H9 (cell line): Measurements from ENCODE around the gene TLE5. TPM values are rescaled to one million over a fixed set of nuclear protein-coding genes. Genes with fewer than 3 reads are reported as not detected.

Experiments
- DNase-seq: peaks from one replicate; pipeline ENCODE4 v3.0.0-alpha.2; 2017
- H2AFZ ChIP-seq: one replicate; pipeline ENCODE4 v1.6.1; 2013; ENCODE audit warnings: mild to moderate bottlenecking, low read length, control low read depth, moderate library complexity
- H2AK5ac ChIP-seq: 2 replicates; pipeline ENCODE4 v1.6.1; 2013; ENCODE audit warnings: low read length, control low read depth, mixed read lengths; ENCODE audit not compliant: insufficient read length
- H2BK120ac ChIP-seq: one replicate; pipeline ENCODE4 v1.6.1; 2013; ENCODE audit warnings: low read depth, mild to moderate bottlenecking, low read length, control low read depth, inconsistent platforms; ENCODE audit not compliant: poor library complexity, severe bottlenecking
- H2BK12ac ChIP-seq: 2 replicates; pipeline ENCODE4 v1.6.1; 2013; ENCODE audit warnings: low read length, control low read depth, mixed read lengths, low read depth; ENCODE audit not compliant: insufficient read length
- H2BK15ac ChIP-seq: 2 replicates; pipeline ENCODE4 v1.6.1; 2013; ENCODE audit warnings: low read depth, low read length, control low read depth
- H2BK20ac ChIP-seq: one replicate; pipeline ENCODE4 v1.6.1; 2013; ENCODE audit warnings: low read depth, mild to moderate bottlenecking, low read length, control low read depth, inconsistent platforms; ENCODE audit not compliant: poor library complexity, severe bottlenecking
- H2BK5ac ChIP-seq: 2 replicates; pipeline ENCODE4 v1.6.1; 2013; ENCODE audit warnings: low read length, control low read depth, mixed read lengths; ENCODE audit not compliant: insufficient read length
- H3K14ac ChIP-seq: 2 replicates; pipeline ENCODE4 v1.6.1; 2013; ENCODE audit warnings: low read length, control low read depth; ENCODE audit not compliant: insufficient read depth
- H3K18ac ChIP-seq: 2 replicates; pipeline ENCODE4 v1.6.1; 2013; ENCODE audit warnings: low read depth, mild to moderate bottlenecking, mixed read lengths, low read length, control low read depth; ENCODE audit not compliant: insufficient read length
- H3K23ac ChIP-seq: 2 replicates; pipeline ENCODE4 v1.6.1; 2013; ENCODE audit warnings: low read length, control low read depth, mixed read lengths, low read depth; ENCODE audit not compliant: insufficient read length
- H3K23me2 ChIP-seq: 2 replicates; pipeline ENCODE4 v1.6.1; 2013; ENCODE audit warnings: low read depth, mild to moderate bottlenecking, mixed read lengths, low read length, control low read depth; ENCODE audit not compliant: insufficient read length, poor library complexity, severe bottlenecking
- H3K27ac ChIP-seq: 2 replicates; pipeline ENCODE4 v1.5.1; 2013; ENCODE audit warnings: low read length, control low read depth, mixed read lengths, low read depth; ENCODE audit not compliant: insufficient read length
- H3K27me3 ChIP-seq: 2 replicates; pipeline ENCODE4 v1.6.1; 2013; ENCODE audit warnings: low read length, control low read depth, inconsistent platforms; ENCODE audit not compliant: insufficient read depth
- H3K4ac ChIP-seq: 2 replicates; pipeline ENCODE4 v1.6.1; 2013; ENCODE audit warnings: low read depth, mild to moderate bottlenecking, control low read depth, inconsistent platforms, low read length, moderate library complexity
- H3K4me1 ChIP-seq: 2 replicates; pipeline ENCODE4 v1.6.1; 2013; ENCODE audit warnings: low read length, control low read depth, inconsistent platforms; ENCODE audit not compliant: insufficient read depth
- H3K4me2 ChIP-seq: 2 replicates; pipeline ENCODE4 v1.6.1; 2013; ENCODE audit warnings: low read length, control low read depth, mixed read lengths; ENCODE audit not compliant: insufficient read length, insufficient read depth
- H3K56ac ChIP-seq: 2 replicates; pipeline ENCODE4 v1.6.1; 2013; ENCODE audit warnings: low read depth, mild to moderate bottlenecking, mixed read lengths, low read length, control low read depth; ENCODE audit not compliant: insufficient read length
- H3K79me1 ChIP-seq: 2 replicates; pipeline ENCODE4 v1.6.1; 2013; ENCODE audit warnings: low read depth, mild to moderate bottlenecking, moderate library complexity, low read length, control low read depth, inconsistent platforms; ENCODE audit not compliant: insufficient read depth, poor library complexity, severe bottlenecking
- H3K79me2 ChIP-seq: 2 replicates; pipeline ENCODE4 v1.6.1; 2013; ENCODE audit warnings: low read length, control low read depth, inconsistent platforms; ENCODE audit not compliant: insufficient read depth
- H3K9ac ChIP-seq: 2 replicates; pipeline ENCODE4 v1.6.1; 2013; ENCODE audit warnings: low read length, control low read depth, mixed read lengths; ENCODE audit not compliant: insufficient read length; ENCODE audit errors: extremely low read depth
- H3K9me3 ChIP-seq: one replicate; pipeline ENCODE4 v1.6.1; 2013; ENCODE audit warnings: low read depth, low read length, inconsistent platforms; ENCODE audit not compliant: control insufficient read depth
- H3T11ph ChIP-seq: one replicate; pipeline ENCODE4 v1.6.1; 2013; ENCODE audit warnings: mild to moderate bottlenecking, low read length, control low read depth, inconsistent platforms
- H4K20me1 ChIP-seq: one replicate; pipeline ENCODE4 v1.6.1; 2013; ENCODE audit not compliant: control insufficient read depth, insufficient read length, insufficient read depth
- H4K5ac ChIP-seq: 2 replicates; pipeline ENCODE4 v1.6.1; 2013; ENCODE audit warnings: low read depth, mild to moderate bottlenecking, mixed read lengths, low read length, control low read depth; ENCODE audit not compliant: insufficient read length
- H4K8ac ChIP-seq: replicated peaks from 2 replicates; pipeline ENCODE4 v1.6.1; 2013; ENCODE audit warnings: low read length, control low read depth, mixed read lengths, low read depth; ENCODE audit not compliant: insufficient read length
- H4K91ac ChIP-seq: 2 replicates; pipeline ENCODE4 v1.6.1; 2013; ENCODE audit warnings: low read depth, mild to moderate bottlenecking, moderate library complexity, mixed read lengths, low read length, control low read depth; ENCODE audit not compliant: insufficient read length
- H3K27ac Mint-ChIP-seq, 3 experiments: 2 replicates in 2 of 3; 3 replicates in 1 of 3; pipeline ENCODE4 v1.8.0; 2020 to 2021; ENCODE audit warnings: mixed read lengths in 3 of 3, mild to moderate bottlenecking in 1 of 3, moderate library complexity in 1 of 3
- H3K27me3 Mint-ChIP-seq: 2 replicates; pipeline ENCODE4 v1.8.0; 2021; ENCODE audit warnings: low read depth, mild to moderate bottlenecking, moderate library complexity, mixed read lengths
- H3K36me3 Mint-ChIP-seq, 3 experiments: 2 replicates in 2 of 3; 3 replicates in 1 of 3; pipeline ENCODE4 v1.8.0; 2020 to 2021; ENCODE audit warnings: low read depth in 3 of 3, mixed read lengths in 3 of 3; ENCODE audit not compliant: insufficient read depth in 1 of 3
- H3K4me1 Mint-ChIP-seq, 2 experiments: 2 replicates each; pipeline ENCODE4 v1.8.0; 2020; ENCODE audit warnings: mixed read lengths in 2 of 2
- H3K4me3 Mint-ChIP-seq, 2 experiments: 2 replicates in 1 of 2; 3 replicates in 1 of 2; pipeline ENCODE4 v1.8.0; 2020 to 2021; ENCODE audit warnings: mild to moderate bottlenecking in 2 of 2, mixed read lengths in 2 of 2, moderate library complexity in 1 of 2
- H3K9me3 Mint-ChIP-seq, 2 experiments: 2 replicates in 1 of 2; 3 replicates in 1 of 2; pipeline ENCODE4 v1.8.0; 2020; ENCODE audit warnings: mild to moderate bottlenecking in 2 of 2, mixed read lengths in 2 of 2, moderate library complexity in 1 of 2
- WGBS: extraction: QIAGEN DNeasy Blood & Tissue Kit; methylation state at CpG from one replicate; pipeline ENCODE4 v1.1.7; 2013; ENCODE audit warnings: missing lambda C conversion rate, low lambda C conversion rate, mixed read lengths; ENCODE audit not compliant: insufficient read length; ENCODE audit errors: extremely low coverage; 5-methylcytosine and 5-hydroxymethylcytosine counted together
- total RNA-seq: library from RNA; stranded (reverse); gene quantifications from 2 replicates; pipeline ENCODE4 v1.2.1, GENCODE V29; 2021
- TF ChIP-seq, protein P1 (sequence below): fragments of 200-600 bp; sonication (generic); conservative IDR thresholded peaks from 3 replicates; pipeline ENCODE4 v1.8.0; 2021; ENCODE audit warnings: antibody characterized with exemption, mild to moderate bottlenecking

TLE5 gene
- total RNA-seq, 1 experiment from 2014 or later: 221 TPM

DNA sequence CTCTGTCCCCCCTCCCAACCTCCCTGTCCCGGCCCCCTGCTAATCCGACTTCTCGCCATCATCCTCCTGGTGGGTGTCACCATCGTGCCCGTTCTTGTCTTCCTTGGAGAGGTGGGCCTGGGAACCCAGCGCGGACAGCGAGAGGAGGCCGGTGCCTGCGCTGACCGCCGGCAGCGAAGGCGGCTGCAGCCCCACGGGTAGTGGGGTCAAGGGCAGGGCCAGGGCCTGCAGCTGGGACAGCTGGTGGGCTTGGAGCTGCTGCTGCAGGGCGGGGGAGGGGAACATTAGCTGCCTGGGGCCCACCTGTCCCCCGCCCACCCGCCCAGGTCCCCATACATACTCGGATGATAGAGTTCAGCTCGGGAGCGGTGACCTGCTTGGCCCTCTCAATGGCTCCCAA, 8.5 kb downstream of the TLE5 start:
- Mint-ChIP-seq H3K27me3 (peaks cover 13% of the 10 kb centered on the region), H3K27ac (no peak overlapping the region), H3K4me1 (peaks cover 17 to 59% of the 10 kb centered on the region in 2 experiments), H3K9me3 (peaks cover 0 to 3% of the 10 kb centered on the region in 2 experiments; a peak in 2 of 5 replicates), H3K4me3 (no peak overlapping the region), H3K36me3 (peaks cover 10 to 38% (median 27%) of the 10 kb centered on the region in 3 experiments; a peak in 6 of 7 replicates)
- no peak overlapping the region for H3K56ac ChIP-seq
- H3K18ac ChIP-seq: no peak overlapping the region
- TF ChIP-seq, protein P1, sequence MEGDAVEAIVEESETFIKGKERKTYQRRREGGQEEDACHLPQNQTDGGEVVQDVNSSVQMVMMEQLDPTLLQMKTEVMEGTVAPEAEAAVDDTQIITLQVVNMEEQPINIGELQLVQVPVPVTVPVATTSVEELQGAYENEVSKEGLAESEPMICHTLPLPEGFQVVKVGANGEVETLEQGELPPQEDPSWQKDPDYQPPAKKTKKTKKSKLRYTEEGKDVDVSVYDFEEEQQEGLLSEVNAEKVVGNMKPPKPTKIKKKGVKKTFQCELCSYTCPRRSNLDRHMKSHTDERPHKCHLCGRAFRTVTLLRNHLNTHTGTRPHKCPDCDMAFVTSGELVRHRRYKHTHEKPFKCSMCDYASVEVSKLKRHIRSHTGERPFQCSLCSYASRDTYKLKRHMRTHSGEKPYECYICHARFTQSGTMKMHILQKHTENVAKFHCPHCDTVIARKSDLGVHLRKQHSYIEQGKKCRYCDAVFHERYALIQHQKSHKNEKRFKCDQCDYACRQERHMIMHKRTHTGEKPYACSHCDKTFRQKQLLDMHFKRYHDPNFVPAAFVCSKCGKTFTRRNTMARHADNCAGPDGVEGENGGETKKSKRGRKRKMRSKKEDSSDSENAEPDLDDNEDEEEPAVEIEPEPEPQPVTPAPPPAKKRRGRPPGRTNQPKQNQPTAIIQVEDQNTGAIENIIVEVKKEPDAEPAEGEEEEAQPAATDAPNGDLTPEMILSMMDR: no peak
- no peak overlapping the region for H2BK15ac ChIP-seq
- H3K79me1 ChIP-seq: no peaks in the 10 kb centered on the region
- no peaks in the 10 kb centered on the region for H4K20me1 ChIP-seq
- no peak overlapping the region for H4K91ac ChIP-seq
- no peak overlapping the region for H2BK20ac ChIP-seq
- no peak overlapping the region for H4K5ac ChIP-seq
- H3K4me1 ChIP-seq: no peaks in the 10 kb centered on the region; the same call in 1 of the 2 replicates
- H2BK5ac ChIP-seq: no peak overlapping the region
- DNase-seq: no peak
- H3K9ac ChIP-seq: no peak overlapping the region
- no peak overlapping the region for H2BK120ac ChIP-seq
- H2AFZ ChIP-seq: no peak overlapping the region
- no peak overlapping the region for H2BK12ac ChIP-seq
- no peak overlapping the region for H3K14ac ChIP-seq
- H3K27ac ChIP-seq: no peak overlapping the region
- no CpG with 5 or more reads among the region's 21 CpGs for WGBS
- no peaks in the 10 kb centered on the region for H3K27me3 ChIP-seq
- H3K4me2 ChIP-seq: no peak overlapping the region
- H3K23ac ChIP-seq: no peak overlapping the region
- H3T11ph ChIP-seq: no peak overlapping the region
- 0 out of 2 replicates have a peak, but pooled peaks cover 2% of the 10 kb centered on the region for H3K79me2 ChIP-seq
- no peaks in the 10 kb centered on the region for H3K23me2 ChIP-seq
- no peak overlapping the region for H2AK5ac ChIP-seq
- no peak overlapping the region for H3K4ac ChIP-seq
- no peak overlapping the region for H4K8ac ChIP-seq
- no peaks in the 10 kb centered on the region for H3K9me3 ChIP-seq
